Central memory CD8-positive, alpha-beta T cell (primary cell): ENCODE data around the gene UBALD1.

Experiments used
- ATAC-seq: fragments of 150-1000 bp; cut with Tn5 transposase; replicated peaks from 2 replicates; pipeline ENCODE4 v1.10.0; 2022; ENCODE audit warnings: mild to moderate bottlenecking, moderate FRiP score, moderate number of reproducible peaks; ENCODE audit not compliant: poor library complexity, severe bottlenecking; ENCODE audit errors: extremely low read depth
- DNase-seq, 2 donors: peaks; one replicate each; pipeline ENCODE4 v3.0.0; 2021; ENCODE audit warnings: low spot score in 2 of 2
- H3K27ac Mint-ChIP-seq: one replicate; pipeline ENCODE4 v1.8.0; 2022; ENCODE audit warnings: low read depth, mild to moderate bottlenecking, moderate library complexity, mixed read lengths
- H3K27me3 Mint-ChIP-seq: one replicate; pipeline ENCODE4 v1.8.0; 2022; ENCODE audit warnings: mixed read lengths
- H3K36me3 Mint-ChIP-seq: one replicate; pipeline ENCODE4 v1.8.0; 2022; ENCODE audit warnings: mild to moderate bottlenecking, moderate library complexity, mixed read lengths; ENCODE audit not compliant: insufficient read depth
- H3K4me1 Mint-ChIP-seq: one replicate; pipeline ENCODE4 v1.8.0; 2022; ENCODE audit warnings: mixed read lengths
- H3K4me3 Mint-ChIP-seq: one replicate; pipeline ENCODE4 v1.8.0; 2022; ENCODE audit warnings: mild to moderate bottlenecking, moderate library complexity, mixed read lengths
- H3K9me3 Mint-ChIP-seq: one replicate; pipeline ENCODE4 v1.8.0; 2022; ENCODE audit warnings: mixed read lengths

UBALD1 gene

DNA sequence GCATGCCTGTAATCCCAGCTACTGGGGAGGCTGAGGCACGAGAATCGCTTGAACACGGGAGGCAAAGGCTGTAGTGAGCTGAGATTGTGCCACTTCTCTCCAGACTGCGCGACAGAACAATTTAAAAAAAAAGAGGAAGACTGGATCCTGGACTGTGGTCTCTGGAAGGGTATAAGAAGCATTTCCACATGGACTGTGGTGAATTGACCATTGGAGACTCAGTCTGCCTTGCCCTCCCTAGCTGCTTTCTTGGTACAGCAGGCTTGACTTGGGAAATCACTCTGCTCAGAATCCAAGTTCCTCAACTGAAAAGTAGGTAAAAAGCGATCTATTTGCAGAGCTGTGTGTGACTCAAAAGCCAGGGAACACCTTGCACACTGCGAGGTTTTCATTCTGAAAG, 8.9 kb upstream of the UBALD1 start:
- Mint-ChIP-seq H3K27ac (peak overlapping the region; percentile 98), H3K4me1 (peaks cover 27% of the 10 kb centered on the region)

GRCh38 chr16:4618645-4619418, 4.1 kb upstream of the UBALD1 start:
- ATAC-seq: no peak
- no peaks in the 10 kb centered on the region for H3K9me3 Mint-ChIP-seq
- DNase-seq: no peak
- H3K27me3 Mint-ChIP-seq: no peaks in the 10 kb centered on the region
- H3K4me1 Mint-ChIP-seq: peaks cover 13% of the 10 kb centered on the region
- no peak overlapping the region for H3K4me3 Mint-ChIP-seq
- H3K27ac Mint-ChIP-seq: no peak overlapping the region
- H3K36me3 Mint-ChIP-seq: peaks cover 8% of the 10 kb centered on the region

More for the DNA sequence above, 8.9 kb upstream of the UBALD1 start:
- H3K36me3 Mint-ChIP-seq: peaks cover 4% of the 10 kb centered on the region
- ATAC-seq (no peak), DNase-seq (no peak)
- no peaks in the 10 kb centered on the region for H3K9me3 Mint-ChIP-seq
- no peaks in the 10 kb centered on the region for H3K27me3 Mint-ChIP-seq
- H3K4me3 Mint-ChIP-seq: peak overlapping the region; percentile 38

DNA sequence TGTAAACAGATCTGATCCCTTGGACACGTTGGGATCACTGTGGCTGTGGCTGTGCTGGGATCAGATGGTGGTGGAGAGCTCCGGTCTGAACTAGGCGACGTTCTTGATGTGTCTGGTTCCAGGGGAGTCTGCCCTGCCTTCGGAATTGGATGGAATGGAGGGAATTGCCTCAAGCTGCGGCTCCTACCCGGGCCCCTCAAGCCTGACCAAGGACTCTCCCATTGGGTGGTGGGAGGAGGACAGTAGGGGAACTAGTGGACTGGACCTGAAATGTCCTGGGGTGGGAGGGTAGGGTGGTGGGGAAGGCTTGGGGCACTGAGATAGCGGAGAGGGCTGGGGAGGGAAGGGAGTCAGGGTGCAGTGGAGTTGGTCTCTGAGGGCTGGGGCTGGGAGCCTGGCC, 3.2 kb upstream of the UBALD1 start:
- H3K27ac Mint-ChIP-seq: no peak overlapping the region

GRCh38 chr16:4616047-4616811, 1.5 kb upstream of the UBALD1 start:
- Mint-ChIP-seq H3K4me3 (peak overlapping the region; percentile 94), H3K9me3 (no peaks in the 10 kb centered on the region), H3K27me3 (no peaks in the 10 kb centered on the region), H3K27ac (peak overlapping the region; percentile 95), H3K36me3 (peaks cover 9% of the 10 kb centered on the region), H3K4me1 (peaks cover 13% of the 10 kb centered on the region)
- peak; percentile 95 for ATAC-seq
- peak; percentile 87 to 98 for DNase-seq

More for the DNA sequence above, 3.2 kb upstream of the UBALD1 start:
- Mint-ChIP-seq H3K9me3 (no peaks in the 10 kb centered on the region), H3K36me3 (peaks cover 8% of the 10 kb centered on the region), H3K27me3 (no peaks in the 10 kb centered on the region), H3K4me3 (no peak overlapping the region), H3K4me1 (peaks cover 13% of the 10 kb centered on the region)
- no peak for ATAC-seq
- DNase-seq: no peak

- ATAC-seq (peak; percentile 10), DNase-seq (no peak)
- Mint-ChIP-seq H3K9me3 (no peaks in the 10 kb centered on the region), H3K36me3 (peaks cover 9% of the 10 kb centered on the region), H3K4me1 (peaks cover 13% of the 10 kb centered on the region), H3K27me3 (no peaks in the 10 kb centered on the region), H3K4me3 (peak overlapping the region; percentile 94), H3K27ac (peak overlapping the region; percentile 95)
Observed at GRCh38 chr16:4615384-4616046, 827 bp upstream of the UBALD1 start.

- Mint-ChIP-seq H3K9me3 (no peaks in the 10 kb centered on the region), H3K27me3 (no peaks in the 10 kb centered on the region), H3K4me1 (peaks cover 13% of the 10 kb centered on the region), H3K27ac (no peak overlapping the region), H3K36me3 (peaks cover 9% of the 10 kb centered on the region), H3K4me3 (peak overlapping the region; percentile 94)
- ATAC-seq: no peak
- DNase-seq: no peak
Observed at GRCh38 chr16:4613636-4614570, 785 bp downstream of the UBALD1 start.

DNA sequence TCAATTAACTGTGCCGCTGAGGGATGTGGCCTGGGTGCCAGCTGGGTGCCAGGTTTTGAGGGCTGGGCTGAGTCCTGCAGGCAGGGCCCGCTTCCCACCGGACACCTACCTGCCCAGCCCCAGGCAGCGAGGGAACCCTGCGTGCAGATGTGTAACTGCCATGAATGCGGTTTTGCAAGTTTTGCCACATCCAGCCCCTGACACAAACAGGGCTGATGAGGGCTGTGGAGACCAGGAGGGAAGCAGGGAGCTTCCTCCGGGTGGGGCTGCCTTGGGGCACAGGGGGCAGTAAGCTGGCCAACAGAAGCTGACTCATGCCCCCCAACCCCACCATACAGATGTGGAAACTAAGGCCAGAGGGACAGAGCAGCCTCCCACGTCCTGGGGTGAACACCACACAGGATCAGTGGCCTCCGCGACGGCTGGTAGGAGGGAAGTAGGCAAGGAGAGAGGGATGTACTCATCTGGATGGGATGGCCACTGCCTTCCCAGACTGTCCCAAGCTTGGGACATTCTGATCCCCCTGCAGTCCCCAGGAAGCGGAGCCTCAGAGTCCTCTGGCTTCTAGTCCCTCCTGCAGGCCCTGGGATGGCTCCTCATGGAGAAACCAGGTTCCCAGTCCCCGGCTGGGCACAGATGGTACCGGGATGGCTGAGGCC, 1.6 kb downstream of the UBALD1 start:
- DNase-seq: no peak
- H3K9me3 Mint-ChIP-seq: no peaks in the 10 kb centered on the region
- ATAC-seq: no peak
- H3K36me3 Mint-ChIP-seq: peaks cover 11% of the 10 kb centered on the region
- H3K4me1 Mint-ChIP-seq: peaks cover 13% of the 10 kb centered on the region
- H3K27ac Mint-ChIP-seq: no peak overlapping the region
- no peaks in the 10 kb centered on the region for H3K27me3 Mint-ChIP-seq
- peak overlapping the region; percentile 68 for H3K4me3 Mint-ChIP-seq

DNA sequence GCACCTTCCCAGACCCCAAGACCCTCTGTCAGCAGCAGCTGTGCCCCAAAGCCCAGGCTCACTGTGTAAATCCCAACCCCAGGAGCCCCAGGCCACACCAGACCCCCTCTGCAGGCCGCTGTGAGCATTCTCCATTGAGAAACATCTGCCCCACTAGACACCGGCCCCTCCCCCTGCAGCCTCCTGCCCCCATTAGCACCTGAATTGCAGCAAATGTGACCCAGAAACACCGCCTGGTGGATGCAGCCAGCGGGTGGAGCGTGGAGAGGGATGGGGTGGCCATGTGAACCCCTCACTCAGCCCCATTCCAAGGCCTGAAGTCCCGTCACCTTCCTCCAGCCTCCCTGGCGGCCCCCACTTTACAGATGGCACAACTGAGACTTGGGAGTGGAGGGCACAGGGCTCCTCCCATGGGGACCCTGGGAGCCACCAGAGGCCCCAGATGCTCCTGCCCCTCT, 2.2 kb downstream of the UBALD1 start:
- no peak for DNase-seq
- no peak for ATAC-seq
- Mint-ChIP-seq H3K27me3 (no peaks in the 10 kb centered on the region), H3K9me3 (no peaks in the 10 kb centered on the region), H3K4me3 (peak overlapping the region; percentile 68), H3K36me3 (peaks cover 13% of the 10 kb centered on the region), H3K27ac (no peak overlapping the region), H3K4me1 (peaks cover 13% of the 10 kb centered on the region)

DNA sequence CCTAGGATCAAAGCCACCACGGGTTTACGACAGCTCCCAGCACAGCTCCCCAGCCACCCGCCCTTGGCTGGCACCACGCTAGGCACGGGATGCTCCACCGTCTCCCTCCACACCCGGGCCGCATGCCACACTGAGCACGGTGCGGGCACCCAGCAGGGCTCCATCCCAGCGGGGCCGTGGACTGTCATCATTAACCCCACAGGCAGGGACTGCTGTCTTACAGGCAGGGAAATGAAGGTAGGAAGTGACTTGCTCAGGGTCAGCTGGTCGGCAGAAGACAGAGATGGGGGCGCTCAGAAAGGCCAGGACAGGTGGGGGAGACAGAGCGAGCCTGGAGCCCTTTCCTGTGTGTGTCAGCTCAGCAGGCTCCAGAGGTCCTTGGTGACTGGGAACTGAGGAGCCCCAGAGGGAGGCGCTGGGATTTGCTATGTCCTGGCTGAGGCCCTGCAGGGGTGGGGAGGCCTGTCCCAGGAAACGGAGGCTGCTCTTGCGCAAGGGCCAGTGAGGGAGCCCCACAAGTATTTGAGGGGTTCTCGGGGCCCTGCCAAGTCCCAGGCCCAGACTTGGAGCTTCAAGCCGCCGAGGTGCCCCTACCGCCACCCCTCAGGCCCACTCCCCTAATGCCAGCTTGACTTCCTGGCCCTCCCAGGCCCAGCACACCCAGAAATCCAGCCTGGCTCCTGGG, 3.2 kb downstream of the UBALD1 start:
- Mint-ChIP-seq H3K4me1 (peaks cover 10% of the 10 kb centered on the region), H3K27me3 (no peaks in the 10 kb centered on the region), H3K9me3 (no peaks in the 10 kb centered on the region), H3K27ac (no peak overlapping the region), H3K4me3 (no peak overlapping the region), H3K36me3 (peaks cover 18% of the 10 kb centered on the region)
- no peak for DNase-seq
- no peak for ATAC-seq

DNA sequence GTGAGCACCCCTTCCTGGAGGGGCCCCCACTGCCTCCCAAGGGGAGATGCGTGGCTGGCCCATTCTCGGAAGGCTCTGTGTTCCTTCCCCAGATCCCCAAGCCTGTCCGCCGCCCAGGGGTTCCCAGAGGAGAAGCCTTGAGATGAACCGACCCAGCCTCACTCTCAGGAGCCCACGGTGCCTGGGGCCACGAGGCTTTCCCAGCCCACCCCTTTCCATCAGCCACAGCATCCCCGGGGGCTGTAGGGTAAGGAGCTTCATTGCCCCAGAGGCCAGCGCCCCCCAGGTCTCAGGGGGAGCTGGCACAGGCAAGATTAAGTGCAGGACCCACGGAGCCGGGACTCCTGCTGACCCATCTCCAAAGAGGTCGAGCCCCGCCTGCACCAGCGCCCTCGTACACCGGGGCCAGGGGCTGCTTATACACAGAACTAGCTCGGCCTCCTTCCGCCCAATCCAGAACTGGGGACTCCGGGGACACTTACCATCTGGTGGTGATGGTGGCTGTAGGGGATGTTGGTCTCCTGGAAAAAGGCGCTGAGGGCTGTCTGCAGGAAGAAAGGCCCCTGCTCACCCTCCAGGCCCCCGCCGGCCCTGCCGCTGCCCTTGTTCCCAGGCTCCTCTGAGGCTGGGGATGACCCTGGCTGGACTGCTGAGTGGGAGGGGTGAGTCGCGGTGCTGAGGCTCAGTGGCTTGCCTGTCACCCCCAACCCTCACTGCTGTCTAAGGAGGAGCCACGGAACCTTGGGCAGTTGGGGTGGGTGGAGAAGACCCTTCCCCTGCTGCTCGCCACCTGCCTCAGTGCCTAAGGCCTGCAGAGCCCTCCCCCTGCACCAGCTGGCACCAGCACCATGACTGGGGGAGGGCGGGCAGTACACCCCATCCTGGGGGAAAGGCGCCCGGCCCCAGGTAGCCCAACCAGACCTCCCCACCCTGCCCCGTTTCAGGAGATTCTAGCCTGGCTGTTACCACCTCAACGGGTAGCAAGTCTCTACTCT, 4.4 kb downstream of the UBALD1 start:
- DNase-seq (no peak), ATAC-seq (no peak)
- H3K27ac Mint-ChIP-seq: no peak overlapping the region
- peaks cover 14% of the 10 kb centered on the region for H3K36me3 Mint-ChIP-seq
- no peaks in the 10 kb centered on the region for H3K27me3 Mint-ChIP-seq
- H3K4me3 Mint-ChIP-seq: no peak overlapping the region
- no peaks in the 10 kb centered on the region for H3K4me1 Mint-ChIP-seq
- no peaks in the 10 kb centered on the region for H3K9me3 Mint-ChIP-seq
